ENCODE results near the gene CNTN2. TPM values are rescaled to one million over a fixed set of nuclear protein-coding genes. Genes with fewer than 3 reads are reported as not detected.

The CNTN2 gene
- total RNA-seq: not detected

GRCh38 chr1:205042911-205043806 is at the start of gene CNTN2:
CNTN2 (plus strand) TSS chr1:205043212; CDS start chr1:205053186, 9,974 bp downstream.
- Mint-ChIP-seq H3K27ac (no peak within 1 kb of the TSS), H3K9me3 (no peaks in the 10 kb centered on the region), H3K36me3 (no peaks in the 10 kb centered on the region)
- DNase-seq (ENCODE audit: low spot score in 2 of 2) (no peak), ATAC-seq (no peak)

- H3K27ac Mint-ChIP-seq: peak overlapping the region in 1 of 2 donors; percentile 8
- ATAC-seq (no peak), DNase-seq (ENCODE audit: low spot score in 2 of 2) (no peak)
- no peaks in the 10 kb centered on the region for H3K36me3 Mint-ChIP-seq
- no peaks in the 10 kb centered on the region for H3K9me3 Mint-ChIP-seq
Measured at GRCh38 chr1:204994086-204994862, 48.7 kb upstream of the CNTN2 start.

GRCh38 chr1:204996981-204997380 is 46.0 kb upstream of the CNTN2 start:
- DNase-seq (ENCODE audit: low spot score in 2 of 2) (no peak), ATAC-seq (no peak)
- no peaks in the 10 kb centered on the region for H3K9me3 Mint-ChIP-seq
- H3K27ac Mint-ChIP-seq: no peak overlapping the region
- no peaks in the 10 kb centered on the region for H3K36me3 Mint-ChIP-seq

GRCh38 chr1:204997591-204998355 is 45.2 kb upstream of the CNTN2 start:
- H3K9me3 Mint-ChIP-seq: no peaks in the 10 kb centered on the region
- no peak overlapping the region for H3K27ac Mint-ChIP-seq
- no peaks in the 10 kb centered on the region for H3K36me3 Mint-ChIP-seq
- DNase-seq (ENCODE audit: low spot score in 2 of 2): no peak
- ATAC-seq: no peak

- Mint-ChIP-seq H3K27ac (no peak overlapping the region), H3K9me3 (no peaks in the 10 kb centered on the region)
Measured at GRCh38 chr1:205001162-205001561, 41.9 kb upstream of the CNTN2 start.

GRCh38 chr1:205002705-205003104 is 40.3 kb upstream of the CNTN2 start:
- no peak for DNase-seq (ENCODE audit: low spot score in 2 of 2)
- Mint-ChIP-seq H3K9me3 (no peaks in the 10 kb centered on the region), H3K27ac (no peak overlapping the region), H3K36me3 (no peaks in the 10 kb centered on the region)
- ATAC-seq: no peak

More at GRCh38 chr1:205001162-205001561, 41.9 kb upstream of the CNTN2 start:
- no peak for ATAC-seq
- no peaks in the 10 kb centered on the region for H3K36me3 Mint-ChIP-seq
- no peak for DNase-seq (ENCODE audit: low spot score in 2 of 2)

- H3K9me3 Mint-ChIP-seq: no peaks in the 10 kb centered on the region
- H3K36me3 Mint-ChIP-seq: no peaks in the 10 kb centered on the region
- no peak overlapping the region for H3K27ac Mint-ChIP-seq
- DNase-seq (ENCODE audit: low spot score in 2 of 2) (no peak), ATAC-seq (no peak)
Measured at GRCh38 chr1:205003358-205004131, 39.5 kb upstream of the CNTN2 start.

- DNase-seq (ENCODE audit: low spot score in 2 of 2) (no peak), ATAC-seq (no peak)
- Mint-ChIP-seq H3K9me3 (no peaks in the 10 kb centered on the region), H3K36me3 (no peaks in the 10 kb centered on the region), H3K27ac (no peak overlapping the region)
Measured at GRCh38 chr1:205004351-205004750, 38.7 kb upstream of the CNTN2 start.

GRCh38 chr1:205008896-205009295 is 34.1 kb upstream of the CNTN2 start:
- ATAC-seq: no peak
- Mint-ChIP-seq H3K9me3 (no peaks in the 10 kb centered on the region), H3K27ac (no peak overlapping the region), H3K36me3 (no peaks in the 10 kb centered on the region)
- no peak for DNase-seq (ENCODE audit: low spot score in 2 of 2)

GRCh38 chr1:205009670-205010069 is 33.3 kb upstream of the CNTN2 start:
- ATAC-seq (no peak), DNase-seq (ENCODE audit: low spot score in 2 of 2) (no peak)
- H3K36me3 Mint-ChIP-seq: no peaks in the 10 kb centered on the region
- no peak overlapping the region for H3K27ac Mint-ChIP-seq
- no peaks in the 10 kb centered on the region for H3K9me3 Mint-ChIP-seq

- Mint-ChIP-seq H3K9me3 (no peaks in the 10 kb centered on the region), H3K27ac (no peak overlapping the region), H3K36me3 (no peaks in the 10 kb centered on the region)
- ATAC-seq (no peak), DNase-seq (ENCODE audit: low spot score in 2 of 2) (no peak)
Measured at GRCh38 chr1:205012391-205013140, 30.4 kb upstream of the CNTN2 start.

GRCh38 chr1:205013683-205014367 is 29.2 kb upstream of the CNTN2 start:
- Mint-ChIP-seq H3K36me3 (no peaks in the 10 kb centered on the region), H3K9me3 (no peaks in the 10 kb centered on the region), H3K27ac (peak overlapping the region in 1 of 2 donors; percentile 48)
- no peak for DNase-seq (ENCODE audit: low spot score in 2 of 2)
- ATAC-seq: no peak

- DNase-seq (ENCODE audit: low spot score in 2 of 2) (no peak), ATAC-seq (no peak)
- Mint-ChIP-seq H3K27ac (peak overlapping the region in 1 of 2 donors; percentile 48), H3K36me3 (no peaks in the 10 kb centered on the region), H3K9me3 (no peaks in the 10 kb centered on the region)
Measured at GRCh38 chr1:205014783-205015182, 28.2 kb upstream of the CNTN2 start.

GRCh38 chr1:205015241-205015640 is 27.8 kb upstream of the CNTN2 start:
- H3K36me3 Mint-ChIP-seq: no peaks in the 10 kb centered on the region
- ATAC-seq: no peak
- no peaks in the 10 kb centered on the region for H3K9me3 Mint-ChIP-seq
- H3K27ac Mint-ChIP-seq: no peak overlapping the region
- DNase-seq (ENCODE audit: low spot score in 2 of 2): no peak

- Mint-ChIP-seq H3K9me3 (no peaks in the 10 kb centered on the region), H3K36me3 (no peaks in the 10 kb centered on the region), H3K27ac (peak overlapping the region; percentile 71 to 74)
- ATAC-seq (no peak), DNase-seq (ENCODE audit: low spot score in 2 of 2) (no peak)
Measured at GRCh38 chr1:205016075-205016474, 26.9 kb upstream of the CNTN2 start.

Data from activated naive CD4-positive, alpha-beta T cell treated with anti-CD3 and anti-CD28 coated beads, Interleukin-2, amount 50 U/mL, for 72 hours (primary cell).